NCI-H226 (cell line): ENCODE results near the gene FAM83G.

Experiments used
- DNase-seq: peaks from one replicate; pipeline ENCODE4 v3.0.0-alpha.2; 2015

The FAM83G gene

GRCh38 chr17:19005137-19005773 is 691 bp upstream of the FAM83G start:
- no peak for DNase-seq

- DNase-seq, result peak; percentile 42
Observed at GRCh38 chr17:19003543-19004420, 782 bp downstream of the FAM83G start.

- peak; percentile 40 for DNase-seq
Observed at GRCh38 chr17:19002805-19003542, 1.6 kb downstream of the FAM83G start.

GRCh38 chr17:19001907-19002590 is 2.5 kb downstream of the FAM83G start:
- DNase-seq, result no peak

- peak; percentile 91 for DNase-seq
Observed at GRCh38 chr17:19000531-19001325, 3.8 kb downstream of the FAM83G start.

DNA sequence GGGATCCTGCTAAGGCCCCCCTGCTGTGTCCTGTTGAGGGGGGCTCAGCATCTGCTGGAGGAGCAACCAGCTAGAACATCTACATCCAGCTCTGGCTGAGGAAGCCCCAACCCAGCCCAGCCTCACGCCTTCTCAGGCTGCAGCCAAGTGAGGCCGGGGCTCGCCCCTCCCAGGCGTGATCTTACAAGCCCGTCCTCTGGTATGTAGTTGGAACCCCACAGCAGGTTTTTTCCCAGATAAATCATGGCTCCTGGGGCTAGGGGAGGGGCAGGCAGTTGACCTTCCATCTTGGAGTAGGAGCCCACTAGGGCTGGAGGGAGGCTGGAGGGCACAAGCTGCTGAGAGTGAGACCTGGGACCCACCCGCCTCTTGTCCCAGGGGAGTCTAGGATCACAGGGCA is 4.7 kb downstream of the FAM83G start:
- DNase-seq, result no peak

GRCh38 chr17:18999394-18999793 is 5.2 kb downstream of the FAM83G start:
- DNase-seq, result no peak

GRCh38 chr17:18997650-18998196 is 6.8 kb downstream of the FAM83G start:
- no peak for DNase-seq

DNA sequence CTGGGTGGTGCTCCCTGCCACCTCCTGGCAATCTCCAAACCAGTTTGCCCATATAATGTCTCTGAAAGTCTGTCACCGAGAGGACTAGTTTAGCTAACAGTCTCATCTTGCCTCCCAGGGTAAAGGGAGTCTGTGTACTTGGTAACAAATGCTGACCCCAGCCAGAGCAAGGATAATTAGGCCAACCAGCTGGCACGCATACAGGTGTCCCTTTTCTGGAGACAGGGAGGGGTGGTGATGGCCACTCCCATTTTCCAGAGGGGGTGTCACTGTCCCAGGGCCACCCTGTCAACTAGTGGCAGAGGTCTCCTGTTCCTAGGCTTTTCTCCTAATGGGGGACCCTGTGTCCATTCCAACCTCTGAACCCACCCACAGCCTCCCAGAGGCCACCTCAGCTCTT is 8.1 kb downstream of the FAM83G start:
- DNase-seq, result no peak

GRCh38 chr17:18995220-18995619 is 9.3 kb downstream of the FAM83G start:
- no peak for DNase-seq

DNA sequence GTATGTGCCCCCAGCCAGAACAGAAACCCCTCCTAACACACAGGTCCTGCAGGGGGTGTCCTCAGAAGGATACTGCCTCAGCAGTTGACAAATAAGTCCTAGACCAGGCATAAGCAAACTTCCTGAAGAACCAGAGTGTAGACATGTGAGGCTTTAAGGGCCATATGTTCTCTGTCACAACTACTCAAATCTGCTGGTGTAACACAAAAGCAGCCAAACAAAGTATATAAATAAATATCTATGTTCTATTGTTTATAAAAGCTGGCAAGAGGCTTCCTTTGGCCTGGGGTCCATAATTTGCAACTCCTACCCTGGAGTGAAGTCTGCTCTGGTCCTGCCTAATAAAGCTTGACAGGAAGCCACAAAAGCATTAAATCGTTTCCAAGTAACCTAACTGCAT is 9.9 kb downstream of the FAM83G start:
- no peak for DNase-seq

GRCh38 chr17:18993905-18994526 is 10.5 kb downstream of the FAM83G start:
- no peak for DNase-seq

DNA sequence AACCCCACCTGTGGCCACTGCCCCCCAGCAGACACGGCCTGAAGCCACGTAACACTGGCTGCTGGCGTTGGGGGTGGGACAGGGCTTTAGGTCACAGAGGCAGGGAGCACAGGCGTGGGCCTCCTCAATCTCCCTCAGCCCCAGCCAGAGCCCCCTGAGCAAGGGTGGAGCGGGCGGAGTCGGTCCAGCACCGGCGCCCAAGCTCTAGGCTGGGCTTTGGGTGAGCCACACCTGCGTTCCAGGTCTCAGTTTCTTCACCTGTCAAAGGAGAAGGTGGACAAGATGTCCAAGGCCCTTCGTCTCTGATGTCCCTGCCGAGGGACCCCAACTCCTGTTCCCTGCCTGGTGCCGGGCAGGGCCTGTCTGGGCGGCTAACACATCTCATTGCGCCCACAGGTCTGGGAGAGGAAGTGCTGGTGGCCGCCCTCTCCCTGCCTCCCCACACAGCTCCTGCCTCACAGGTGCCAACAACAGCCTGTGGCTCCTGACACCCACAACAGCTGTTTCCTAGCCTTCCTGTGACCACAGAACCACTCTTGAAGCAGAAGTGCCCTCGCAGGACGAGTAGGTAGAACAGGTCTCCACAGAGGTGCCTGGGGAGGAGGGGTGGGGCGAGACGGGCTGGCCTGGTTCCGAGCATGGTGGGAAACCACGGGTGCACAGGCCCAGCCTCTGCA is 12.0 kb downstream of the FAM83G start:
- DNase-seq, result no peak

DNA sequence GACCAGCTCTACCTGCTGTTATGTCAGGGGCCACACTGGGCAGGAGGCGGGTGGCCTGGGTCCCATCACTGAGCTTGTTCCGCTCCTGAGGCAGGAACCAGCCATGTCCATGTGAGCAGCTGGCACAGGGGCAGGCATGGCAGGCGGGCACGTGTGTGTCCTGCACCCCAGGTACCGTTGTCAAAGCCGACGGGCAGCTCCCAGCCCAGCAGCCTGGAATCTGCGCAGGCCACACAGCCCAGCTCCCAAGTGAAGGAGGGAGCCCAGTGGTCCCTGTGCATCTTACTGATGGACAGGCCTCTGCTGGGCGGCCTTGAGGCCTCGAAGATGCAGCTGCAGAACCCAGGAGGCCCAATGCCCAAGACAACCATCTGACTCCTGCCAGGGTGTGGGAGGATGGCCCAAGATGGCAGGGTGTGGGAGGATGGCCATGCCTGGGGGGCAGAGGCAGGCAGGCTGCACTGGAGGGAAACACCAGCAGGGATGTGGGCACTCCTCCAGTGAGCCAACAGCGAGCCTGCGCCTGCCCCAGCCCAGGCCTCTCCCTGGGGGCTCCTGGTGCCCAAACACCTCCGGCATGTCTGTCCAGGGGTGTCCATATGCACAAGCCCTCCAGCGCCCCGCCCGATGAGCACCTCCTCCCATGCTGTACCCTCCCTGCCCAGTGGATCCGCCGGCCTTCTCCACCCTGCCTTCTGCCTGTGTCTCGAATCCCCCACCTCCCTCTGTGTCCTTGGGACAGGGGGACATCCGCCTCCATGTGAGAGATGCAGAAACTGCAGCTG is 12.8 kb downstream of the FAM83G start:
- DNase-seq, result no peak

DNA sequence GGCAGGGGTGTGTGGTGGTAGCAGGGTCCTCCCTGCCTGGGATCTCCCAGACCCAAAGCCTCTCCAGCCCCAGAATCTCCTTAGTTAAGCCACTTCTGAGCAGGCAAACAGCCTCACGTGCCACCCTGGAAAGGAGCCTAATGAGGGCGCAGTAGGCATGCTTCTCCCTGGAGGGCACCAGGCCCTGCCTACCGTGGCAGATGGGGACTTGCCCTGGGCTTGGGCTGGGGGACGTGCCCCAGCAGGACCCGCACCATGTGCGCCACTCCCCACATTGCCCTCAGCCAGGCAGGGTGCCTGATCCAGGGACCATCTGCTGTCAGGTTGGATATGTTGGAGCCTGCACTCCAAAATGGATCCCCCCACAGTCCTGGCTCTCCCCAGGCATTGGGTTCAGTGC is 14.2 kb downstream of the FAM83G start:
- DNase-seq, result no peak

DNA sequence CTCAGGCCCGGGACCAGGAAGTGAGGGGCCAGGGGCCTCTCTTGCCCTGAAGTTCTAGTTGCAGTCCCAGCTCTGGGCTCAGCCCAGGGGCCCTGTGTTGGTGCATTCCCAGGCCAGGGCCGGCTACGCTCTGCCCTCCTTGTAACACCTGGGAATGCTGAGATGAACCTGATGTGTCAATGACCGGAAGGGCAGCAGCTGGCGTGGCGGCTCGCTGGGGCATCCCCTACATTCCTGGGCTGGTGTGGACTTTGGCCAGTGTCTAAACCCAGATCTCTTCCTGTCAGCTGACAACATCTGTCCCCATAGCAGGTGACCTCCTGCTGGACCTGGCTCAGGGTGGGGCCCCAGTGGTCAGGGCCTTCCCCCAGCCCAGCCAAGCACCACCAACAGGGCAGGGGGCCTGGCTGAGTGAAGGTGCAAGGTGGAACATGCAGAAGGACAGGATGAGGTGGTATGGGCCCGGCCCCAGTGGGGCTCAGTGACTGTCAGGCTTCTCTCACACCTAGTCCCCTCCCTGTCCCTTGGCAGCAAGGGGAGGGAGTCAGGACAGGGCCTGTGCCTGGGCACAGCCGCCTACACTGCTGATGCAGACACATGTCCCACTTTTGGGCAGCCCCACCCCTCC is 15.9 kb downstream of the FAM83G start:
- DNase-seq, result no peak

- peak; percentile 13 for DNase-seq
Observed at GRCh38 chr17:18987862-18988545, 16.6 kb downstream of the FAM83G start.

- no peak for DNase-seq
Observed at GRCh38 chr17:18987230-18987610, 17.3 kb downstream of the FAM83G start.
